ENCODE results near the gene NUAK1.

NUAK1 gene

DNA sequence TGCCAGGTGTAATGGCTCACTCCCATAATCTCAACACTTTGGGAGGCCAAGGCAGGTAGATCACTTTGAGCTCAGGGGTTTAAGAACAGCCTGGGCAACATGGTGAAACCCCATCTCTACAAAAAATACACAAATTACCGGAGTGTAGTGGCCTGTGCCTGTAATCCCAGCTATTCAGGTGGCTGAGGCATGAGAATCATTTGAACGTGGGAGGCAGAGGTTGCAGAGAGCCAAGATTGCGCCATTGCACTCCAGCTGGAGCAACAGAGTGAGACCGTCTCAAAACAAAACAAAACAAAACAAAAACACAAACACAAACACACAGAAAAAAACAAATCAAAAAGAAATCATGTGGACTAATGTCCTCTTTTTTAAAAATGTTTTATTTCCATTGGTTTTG is 104.4 kb downstream of the NUAK1 start:
- no peak for TF ChIP-seq CTCF (IDR thresholded peaks at IDR 0.05; ENCODE audit: insufficient read depth, low read length, missing control alignments)
- POLR2A ChIA-PET = no interaction called here
- H3K4me3 ChIP-seq (ENCODE audit: low read depth, low read length) = no peak overlapping the region
- no peak for DNase-seq (ENCODE audit: low read depth, low spot score)
- CTCF ChIA-PET = interaction anchor here (1.2 to 3.2 kb wide), 3 partner anchors 18 to 328 kb away, joined by 3 to 10 read pairs (median 9); no protein-coding TSS in a partner anchor

DNA sequence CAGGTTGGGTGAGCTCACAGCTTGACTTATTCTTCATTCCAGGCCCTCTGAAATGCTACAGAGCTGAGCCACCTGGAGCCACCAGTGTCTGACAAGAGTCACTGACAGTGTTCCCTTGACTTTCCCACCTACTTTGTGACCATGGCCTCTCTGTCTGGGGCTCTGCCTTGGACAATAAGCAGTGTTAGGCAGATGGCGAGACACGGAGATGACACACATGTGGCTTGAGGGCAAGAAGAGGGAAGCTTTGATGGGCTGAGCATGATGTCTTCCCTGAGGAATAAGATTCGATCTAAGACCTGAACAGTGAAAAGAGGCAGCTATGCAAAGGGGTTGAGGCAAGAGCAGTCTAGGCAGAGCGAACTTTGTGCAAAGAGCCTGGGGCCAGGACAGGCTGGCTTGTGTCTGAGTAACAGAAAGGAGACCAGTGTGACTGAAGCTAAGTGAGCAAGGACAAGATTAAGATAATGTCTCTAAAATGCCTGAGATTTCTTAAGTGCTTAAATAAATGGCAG is 105.5 kb downstream of the NUAK1 start:
- no peak for TF ChIP-seq CTCF (IDR thresholded peaks at IDR 0.05; ENCODE audit: insufficient read depth, low read length, missing control alignments)
- DNase-seq (ENCODE audit: low read depth, low spot score) = no peak
- H3K4me3 ChIP-seq (ENCODE audit: low read depth, low read length) = no peak overlapping the region
- POLR2A ChIA-PET = interaction anchor here (0.6 to 1.1 kb wide), 2 partner anchors 111 to 973 kb away, joined by 3 to 5 read pairs; no protein-coding TSS in a partner anchor
- CTCF ChIA-PET = interaction anchor here (1.1 to 3.2 kb wide), 6 partner anchors 20 to 613 kb away, joined by 3 to 12 read pairs (median 7); no protein-coding TSS in a partner anchor

DNA sequence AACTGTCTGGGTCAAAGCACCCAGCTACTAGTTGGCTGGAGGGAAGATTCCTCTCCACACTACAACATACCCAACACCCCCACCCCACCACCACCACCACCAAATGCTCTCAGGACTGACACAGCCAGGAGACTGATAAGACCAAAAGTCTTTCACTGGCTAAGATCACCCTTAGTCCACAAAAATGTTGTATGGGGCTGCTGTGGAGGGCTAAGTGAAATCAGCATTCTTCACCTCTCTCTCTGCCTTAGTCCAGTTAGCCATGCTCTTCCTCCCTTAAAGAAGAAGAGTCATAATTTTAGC is 106.2 kb downstream of the NUAK1 start:
- CTCF ChIA-PET = interaction anchor here (1.0 to 3.2 kb wide), 6 partner anchors 20 to 612 kb away, joined by 3 to 12 read pairs (median 7); no protein-coding TSS in a partner anchor
- DNase-seq (ENCODE audit: low read depth, low spot score) = no peak
- no peak for TF ChIP-seq CTCF (IDR thresholded peaks at IDR 0.05; ENCODE audit: insufficient read depth, low read length, missing control alignments)
- no peak overlapping the region for H3K4me3 ChIP-seq (ENCODE audit: low read depth, low read length)
- POLR2A ChIA-PET = interaction anchor here (1.1 kb wide), 1 partner anchor 110 kb away, joined by 5 read pairs; no protein-coding TSS in a partner anchor

DNA sequence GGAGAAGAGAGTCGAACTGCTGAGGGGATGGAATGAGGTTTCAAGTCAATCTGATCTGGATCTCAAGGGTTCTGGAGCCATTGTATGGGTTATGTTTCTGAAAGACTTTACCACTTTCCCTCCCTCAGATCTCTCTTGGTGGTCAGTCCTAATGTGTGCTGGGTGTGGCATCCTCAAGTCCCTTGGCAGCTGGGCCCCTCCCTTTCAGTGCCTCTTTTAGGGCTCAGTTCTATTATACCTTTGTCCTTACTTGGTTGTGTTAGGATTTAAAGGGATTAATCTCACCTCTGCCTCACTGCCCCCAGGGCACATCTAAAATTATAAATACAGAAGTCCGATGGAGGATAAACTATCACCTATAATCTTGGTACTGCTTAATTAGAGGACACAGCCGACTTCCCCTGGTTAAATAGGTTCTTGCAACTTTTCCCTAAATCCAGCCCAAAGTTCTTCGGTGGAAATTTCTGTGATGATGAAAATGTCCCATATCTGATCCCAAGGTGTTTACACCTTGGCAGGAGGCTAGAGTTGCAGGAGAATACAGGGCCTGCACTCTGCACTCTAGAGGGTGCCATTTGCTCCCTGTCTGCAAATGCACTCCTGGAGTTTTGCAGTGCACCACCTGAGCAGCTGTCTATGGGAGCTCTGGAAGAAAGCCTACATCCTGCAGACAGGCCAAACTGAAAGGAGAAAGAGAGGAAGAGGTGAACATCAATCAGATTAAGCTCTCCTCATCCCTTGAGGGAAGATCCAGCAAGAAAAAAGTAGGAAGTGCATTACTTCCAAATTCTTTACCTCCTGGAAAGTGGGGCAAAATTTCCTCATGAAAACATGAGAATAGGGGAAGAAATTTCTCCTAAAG is 106.8 kb downstream of the NUAK1 start:
- DNase-seq (ENCODE audit: low read depth, low spot score) = no peak
- ChIA-PET POLR2A (interaction anchor here (1.1 to 2.1 kb wide), 3 partner anchors 26 to 109 kb away, joined by 3 to 14 read pairs (median 5); no protein-coding TSS in a partner anchor), CTCF (interaction anchor here (1.0 to 3.2 kb wide), 6 partner anchors 21 to 611 kb away, joined by 3 to 12 read pairs (median 7); no protein-coding TSS in a partner anchor)
- no peak overlapping the region for H3K4me3 ChIP-seq (ENCODE audit: low read depth, low read length)
- TF ChIP-seq CTCF (IDR thresholded peaks at IDR 0.05; ENCODE audit: insufficient read depth, low read length, missing control alignments) = no peak

DNA sequence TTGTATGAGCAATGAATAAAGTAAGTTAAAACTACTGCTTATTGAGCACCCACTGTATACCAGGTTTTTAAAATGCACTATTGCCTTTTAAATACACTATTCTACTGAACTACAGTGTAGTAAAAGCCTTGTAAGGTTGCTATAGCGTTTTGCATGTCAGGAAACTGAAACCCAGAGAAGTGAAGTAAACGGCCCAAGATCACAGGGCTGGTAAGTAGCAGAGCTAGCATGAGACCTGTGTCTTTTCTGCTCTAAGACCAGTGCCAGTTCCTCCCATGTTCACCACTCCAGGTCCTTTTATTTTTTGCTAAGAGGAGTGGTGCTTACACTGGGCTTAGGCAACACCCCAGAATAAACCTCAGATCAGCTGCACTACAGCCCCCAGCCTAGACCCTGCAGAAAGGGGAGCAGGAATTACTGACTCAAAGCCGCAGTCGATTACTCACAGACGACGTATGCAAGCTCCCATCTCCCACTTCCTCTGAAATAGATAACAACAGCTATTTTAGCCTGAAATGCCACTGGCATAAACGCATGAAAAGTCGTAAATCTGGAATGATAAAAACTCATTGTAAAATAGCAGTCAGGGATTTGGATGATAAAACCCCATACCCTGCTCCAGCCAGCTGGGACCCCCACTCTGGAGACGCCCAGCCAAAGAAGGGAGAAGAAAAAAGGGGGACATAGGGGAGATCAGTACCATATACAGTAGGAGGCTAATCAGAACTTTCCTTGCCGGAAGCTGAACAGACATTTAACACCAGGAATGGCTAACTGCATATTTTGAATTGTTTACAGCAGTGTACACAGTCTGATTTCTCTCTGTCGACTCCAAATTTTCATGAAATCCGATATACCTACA is 108.3 kb downstream of the NUAK1 start:
- H3K4me3 ChIP-seq (ENCODE audit: low read depth, low read length) = peak overlapping the region; percentile 34
- CTCF ChIA-PET = interaction anchor here (0.7 to 2.2 kb wide), 7 partner anchors 11 to 612 kb away, joined by 3 to 11 read pairs (median 5); no protein-coding TSS in a partner anchor
- peak; percentile 96 for DNase-seq (ENCODE audit: low read depth, low spot score)
- no peak for TF ChIP-seq CTCF (IDR thresholded peaks at IDR 0.05; ENCODE audit: insufficient read depth, low read length, missing control alignments)
- POLR2A ChIA-PET = interaction anchor here (0.6 to 2.5 kb wide), 19 partner anchors 10 to 612 kb away, joined by 3 to 14 read pairs (median 5); partner anchors contain the start of gene NUAK1

Data from AG04449 (cell line).